Measurements from ENCODE around the gene ATN1.
A peak's percentile ranks its signal among the peaks of the same experiment; 100 is the strongest.

Gene ATN1

GRCh38 chr12:6928703-6929407, 1.1 kb downstream of the ATN1 start:
- DNase-seq = no peak

GRCh38 chr12:6929466-6930452, 2.0 kb downstream of the ATN1 start:
- no peak for DNase-seq

GRCh38 chr12:6932766-6933165, 5.0 kb downstream of the ATN1 start:
- DNase-seq = peak in 1 of 2 donors; percentile 48

GRCh38 chr12:6934110-6934509, 6.4 kb downstream of the ATN1 start:
- no peak for DNase-seq

GRCh38 chr12:6935371-6936193, 7.8 kb downstream of the ATN1 start:
- DNase-seq = no peak

GRCh38 chr12:6936194-6936635, 8.5 kb downstream of the ATN1 start:
- no peak for DNase-seq

GRCh38 chr12:6936636-6937480, 9.1 kb downstream of the ATN1 start:
- DNase-seq = peak; percentile 31 to 63

GRCh38 chr12:6937481-6938352, 10.0 kb downstream of the ATN1 start:
- DNase-seq = peak; percentile 95 to 96

GRCh38 chr12:6938353-6939190, 10.8 kb downstream of the ATN1 start:
- no peak for DNase-seq

GRCh38 chr12:6939191-6939540, 11.4 kb downstream of the ATN1 start:
- no peak for DNase-seq

- no peak for DNase-seq
These were observed 13.5 kb downstream of the ATN1 start for GRCh38 chr12:6941267-6941666.

- DNase-seq = no peak
These were observed 14.0 kb downstream of the ATN1 start for GRCh38 chr12:6941782-6942181.

GRCh38 chr12:6942331-6942665, 14.5 kb downstream of the ATN1 start:
- DNase-seq = no peak

GRCh38 chr12:6943389-6943721, 15.6 kb downstream of the ATN1 start:
- peak; percentile 89 to 92 for DNase-seq

GRCh38 chr12:6943722-6944380, 16.1 kb downstream of the ATN1 start, which contains the start of the genes C12orf57 and RNU7-1:
Gene C12orf57 (plus strand): TSS chr12:6944022. CDS start chr12:6944122, 100 bp downstream.
Gene RNU7-1 (plus strand): TSS chr12:6943816.
- peak; percentile 87 to 90 for DNase-seq

GRCh38 chr12:6944381-6945186, 16.8 kb downstream of the ATN1 start:
- peak; percentile 88 to 91 for DNase-seq

GRCh38 chr12:6945613-6946012, 17.9 kb downstream of the ATN1 start:
- DNase-seq = no peak

Data from CD4-positive, alpha-beta T cell treated with Interferon alpha-2 for 1 hour (primary cell).